LNCaP clone FGC (cell line): ENCODE measurements around the gene WAC.
"Not testable (repeated sequence)": the region's sequence is repeated elsewhere in the genome, so short reads cannot be mapped to it uniquely, and the experiment has no call there.

Source experiments
- DNase-seq: peaks from one replicate; pipeline ENCODE4 v3.0.0-alpha.2; 2011; ENCODE audit warnings: low read depth
- H3K4me3 ChIP-seq: 2 replicates; pipeline ENCODE4 v1.5.1; 2011; ENCODE audit warnings: mild to moderate bottlenecking, low read depth, low read length, control low read depth
- CTCF ChIP-seq: IDR thresholded peaks from 2 replicates; pipeline ENCODE4 v1.5.1; 2012; ENCODE audit warnings: mild to moderate bottlenecking; ENCODE audit not compliant: control insufficient read depth, insufficient read depth; ENCODE audit errors: extremely low read depth

Gene WAC

DNA sequence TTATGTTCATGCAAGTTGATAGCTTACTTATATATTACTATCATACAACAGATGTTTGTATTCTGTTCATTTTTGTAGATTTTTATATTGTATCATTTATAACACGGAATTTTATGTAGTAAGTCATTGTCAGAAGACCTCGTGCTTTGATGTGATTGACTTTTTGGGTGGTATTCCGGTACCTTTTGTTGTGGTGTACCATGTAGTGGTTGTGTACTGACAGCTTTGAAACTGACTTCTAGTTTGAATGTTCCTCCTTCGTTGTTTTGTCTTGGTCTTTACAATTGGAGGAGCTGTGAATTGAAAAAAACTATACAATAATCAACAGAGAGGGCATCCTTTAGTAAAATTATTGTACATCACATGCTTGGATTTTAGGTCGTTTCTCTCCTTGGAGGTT is 61.5 kb downstream of the WAC start:
- H3K4me3 ChIP-seq, result no peak overlapping the region
- no peak for DNase-seq
- TF ChIP-seq CTCF, result no peak

GRCh38 chr10:28595613-28596012 is 62.7 kb downstream of the WAC start:
- DNase-seq, result no peak
- TF ChIP-seq CTCF, result no peak
- H3K4me3 ChIP-seq, result no peak overlapping the region

GRCh38 chr10:28600056-28600455 is 67.1 kb downstream of the WAC start:
- no peak for DNase-seq
- no peak overlapping the region for H3K4me3 ChIP-seq
- TF ChIP-seq CTCF, result no peak

DNA sequence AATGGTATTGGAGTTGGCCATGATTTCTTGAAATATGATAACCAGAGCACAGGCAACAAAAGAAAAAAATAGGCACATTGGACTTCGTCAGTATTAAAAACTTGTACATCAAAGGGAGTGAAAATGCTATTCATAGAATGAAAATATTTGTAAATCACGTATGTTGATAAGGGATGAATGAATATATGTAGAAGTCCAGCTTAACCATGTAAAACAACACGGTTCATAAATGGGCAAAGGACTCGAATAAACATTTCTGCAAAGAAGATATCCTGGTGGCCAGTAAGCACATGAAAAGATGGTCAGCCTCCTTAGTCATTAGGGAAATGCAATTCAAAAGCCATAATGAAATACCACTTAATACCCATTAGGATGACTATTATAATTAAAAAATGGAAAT is 68.1 kb downstream of the WAC start:
- no peak overlapping the region for H3K4me3 ChIP-seq
- no peak for TF ChIP-seq CTCF
- no peak for DNase-seq

- no peak overlapping the region for H3K4me3 ChIP-seq
- DNase-seq, result peak; percentile 40
- TF ChIP-seq CTCF, result no peak
Observed at GRCh38 chr10:28604567-28605536, 71.9 kb downstream of the WAC start.

DNA sequence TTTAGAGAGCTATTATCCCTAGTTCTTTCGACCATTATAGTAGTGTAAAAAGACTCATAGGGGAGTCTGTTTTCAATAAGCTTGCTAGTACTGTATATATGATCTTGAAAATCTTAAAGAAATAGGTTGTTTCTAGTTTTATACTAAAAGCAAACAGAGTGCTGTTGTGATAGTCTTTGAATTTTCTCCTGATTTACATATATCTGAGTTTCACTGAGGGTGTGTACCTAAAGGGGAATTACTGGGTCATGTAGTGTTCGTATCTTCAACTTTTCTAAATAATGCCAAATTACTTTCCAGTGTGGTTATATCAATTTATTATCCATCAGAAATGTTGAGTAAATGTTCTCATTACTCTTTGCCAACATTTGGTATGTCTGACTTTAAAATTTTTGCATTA is 73.7 kb downstream of the WAC start:
- no peak overlapping the region for H3K4me3 ChIP-seq
- DNase-seq, result no peak
- no peak for TF ChIP-seq CTCF

GRCh38 chr10:28609636-28610035 is 76.7 kb downstream of the WAC start:
- H3K4me3 ChIP-seq, DNase-seq: not testable (repeated sequence)
